Retinal pigment epithelial cell (primary cell): ENCODE measurements around the gene CCR5AS.

Experiments
- DNase-seq: peaks from one replicate; pipeline ENCODE4 v3.0.0-alpha.2; 2010; ENCODE audit warnings: low read depth
- H3K4me3 ChIP-seq: 2 replicates; pipeline ENCODE4 v1.5.1; 2011; ENCODE audit warnings: mild to moderate bottlenecking, low read length, control low read depth, moderate library complexity
- TF ChIP-seq, protein P1 (sequence below): conservative IDR thresholded peaks from 2 replicates; pipeline ENCODE4 v1.5.1; 2011; ENCODE audit warnings: low read depth, low read length, control low read depth, inconsistent platforms

Gene CCR5AS

DNA sequence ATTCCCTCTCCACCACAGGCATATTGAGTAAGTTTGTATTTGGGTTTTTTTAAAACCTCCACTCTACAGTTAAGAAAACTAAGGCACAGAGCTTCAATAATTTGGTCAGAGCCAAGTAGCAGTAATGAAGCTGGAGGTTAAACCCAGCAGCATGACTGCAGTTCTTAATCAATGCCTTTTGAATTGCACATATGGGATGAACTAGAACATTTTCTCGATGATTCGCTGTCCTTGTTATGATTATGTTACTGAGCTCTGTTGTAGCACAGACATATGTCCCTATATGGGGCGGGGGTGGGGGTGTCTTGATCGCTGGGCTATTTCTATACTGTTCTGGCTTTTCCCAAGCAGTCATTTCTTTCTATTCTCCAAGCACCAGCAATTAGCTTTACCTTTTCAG lies 37.7 kb downstream of the CCR5AS start:
- no peak overlapping the region for H3K4me3 ChIP-seq
- TF ChIP-seq, protein P1, sequence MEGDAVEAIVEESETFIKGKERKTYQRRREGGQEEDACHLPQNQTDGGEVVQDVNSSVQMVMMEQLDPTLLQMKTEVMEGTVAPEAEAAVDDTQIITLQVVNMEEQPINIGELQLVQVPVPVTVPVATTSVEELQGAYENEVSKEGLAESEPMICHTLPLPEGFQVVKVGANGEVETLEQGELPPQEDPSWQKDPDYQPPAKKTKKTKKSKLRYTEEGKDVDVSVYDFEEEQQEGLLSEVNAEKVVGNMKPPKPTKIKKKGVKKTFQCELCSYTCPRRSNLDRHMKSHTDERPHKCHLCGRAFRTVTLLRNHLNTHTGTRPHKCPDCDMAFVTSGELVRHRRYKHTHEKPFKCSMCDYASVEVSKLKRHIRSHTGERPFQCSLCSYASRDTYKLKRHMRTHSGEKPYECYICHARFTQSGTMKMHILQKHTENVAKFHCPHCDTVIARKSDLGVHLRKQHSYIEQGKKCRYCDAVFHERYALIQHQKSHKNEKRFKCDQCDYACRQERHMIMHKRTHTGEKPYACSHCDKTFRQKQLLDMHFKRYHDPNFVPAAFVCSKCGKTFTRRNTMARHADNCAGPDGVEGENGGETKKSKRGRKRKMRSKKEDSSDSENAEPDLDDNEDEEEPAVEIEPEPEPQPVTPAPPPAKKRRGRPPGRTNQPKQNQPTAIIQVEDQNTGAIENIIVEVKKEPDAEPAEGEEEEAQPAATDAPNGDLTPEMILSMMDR: no peak
- no peak for DNase-seq

DNA sequence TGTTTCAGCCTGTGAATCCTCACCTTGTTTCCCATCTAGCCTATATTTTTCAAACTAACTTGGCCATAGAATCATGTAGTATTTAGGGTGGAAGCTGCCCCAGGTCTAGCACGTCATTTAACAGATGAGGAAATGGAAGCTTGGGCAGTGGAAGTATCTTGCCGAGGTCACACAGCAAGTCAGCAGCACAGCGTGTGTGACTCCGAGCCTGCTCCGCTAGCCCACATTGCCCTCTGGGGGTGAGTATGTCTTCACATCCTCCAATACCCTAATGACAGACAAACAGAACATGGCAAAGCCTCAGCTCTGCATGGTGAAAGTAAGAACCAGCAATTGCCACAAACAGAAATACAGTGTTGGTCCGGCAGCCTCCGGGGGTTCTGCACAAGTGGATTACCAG lies 38.3 kb downstream of the CCR5AS start:
- no peak for DNase-seq
- TF ChIP-seq, protein P1: no peak
- H3K4me3 ChIP-seq: no peak overlapping the region

DNA sequence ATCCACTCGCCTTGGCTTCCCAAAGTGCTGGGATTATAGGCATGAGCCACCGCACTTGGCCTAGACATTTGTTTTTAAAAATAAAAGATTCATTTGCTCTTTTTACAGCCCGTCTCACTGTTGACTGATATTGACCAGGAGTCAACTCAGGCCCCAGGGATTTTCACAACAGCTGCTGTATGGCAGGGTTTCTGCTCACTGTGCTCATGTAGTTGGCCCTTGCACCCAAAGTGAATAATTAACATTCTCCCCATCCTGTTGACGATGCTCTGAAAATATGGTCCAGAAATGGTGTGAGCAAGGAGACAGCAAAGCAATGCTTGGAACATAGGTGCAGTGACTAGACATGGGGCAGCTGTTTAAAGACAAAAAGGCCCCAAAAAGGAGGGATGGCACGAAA lies 39.1 kb downstream of the CCR5AS start:
- TF ChIP-seq, protein P1: no peak
- DNase-seq: no peak
- H3K4me3 ChIP-seq: no peak overlapping the region

DNA sequence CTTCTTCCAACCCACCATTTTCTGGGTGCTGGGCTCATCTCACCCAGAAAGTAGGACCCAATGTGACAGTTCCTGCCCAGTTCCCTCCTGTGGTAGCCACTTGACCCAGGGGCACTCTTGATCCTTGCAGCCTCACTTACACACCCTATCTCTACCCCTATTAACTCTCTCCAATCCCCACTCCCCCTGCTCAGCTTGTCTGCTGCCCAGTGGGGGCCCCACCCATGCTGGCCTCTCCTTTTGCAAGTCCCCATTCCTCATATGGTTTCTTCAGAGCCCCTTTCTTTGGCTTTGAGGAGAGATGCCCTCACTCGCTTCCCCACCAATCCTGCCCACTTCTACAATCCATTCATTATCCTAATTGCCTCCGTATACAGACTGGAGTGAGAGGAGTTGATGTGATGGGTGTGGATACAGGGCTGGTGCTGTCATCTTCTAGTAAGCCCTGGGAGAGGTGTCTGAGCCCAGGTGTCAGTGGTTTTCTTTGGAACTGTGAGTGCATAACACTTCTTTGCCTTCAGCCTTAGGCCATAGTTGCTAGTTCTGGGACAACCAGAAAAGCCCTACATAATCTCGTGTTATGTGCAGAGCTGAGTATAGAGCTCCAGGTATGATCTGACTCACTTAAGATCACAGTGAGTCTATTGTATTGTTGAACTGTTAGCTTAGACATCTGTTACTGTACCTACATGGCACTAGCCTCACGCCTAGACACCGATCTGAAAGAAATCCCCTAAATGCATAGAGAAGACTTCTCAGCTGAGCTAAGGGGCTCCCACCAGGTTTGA lies 40.9 kb downstream of the CCR5AS start:
- TF ChIP-seq, protein P1: no peak
- no peak for DNase-seq
- no peak overlapping the region for H3K4me3 ChIP-seq

DNA sequence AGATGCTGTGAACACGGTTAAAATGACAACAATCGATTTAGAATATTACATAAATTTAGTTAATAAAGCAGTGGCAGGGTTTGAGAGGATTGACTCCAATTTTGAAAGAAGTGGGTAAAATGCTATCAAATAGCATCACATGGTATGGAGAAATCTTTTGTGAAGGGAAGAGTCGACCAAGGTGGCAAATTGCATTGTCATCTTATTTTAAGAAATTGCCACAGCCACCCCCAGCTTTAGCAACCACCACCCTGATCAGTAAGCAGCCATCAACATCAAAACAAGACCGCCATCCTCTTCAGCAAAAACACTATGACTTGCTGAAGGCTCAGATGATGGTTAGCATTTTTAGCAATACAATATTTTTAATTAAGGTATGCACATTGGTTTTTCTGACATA lies 41.8 kb downstream of the CCR5AS start:
- TF ChIP-seq, protein P1: no peak
- no peak overlapping the region for H3K4me3 ChIP-seq
- no peak for DNase-seq

DNA sequence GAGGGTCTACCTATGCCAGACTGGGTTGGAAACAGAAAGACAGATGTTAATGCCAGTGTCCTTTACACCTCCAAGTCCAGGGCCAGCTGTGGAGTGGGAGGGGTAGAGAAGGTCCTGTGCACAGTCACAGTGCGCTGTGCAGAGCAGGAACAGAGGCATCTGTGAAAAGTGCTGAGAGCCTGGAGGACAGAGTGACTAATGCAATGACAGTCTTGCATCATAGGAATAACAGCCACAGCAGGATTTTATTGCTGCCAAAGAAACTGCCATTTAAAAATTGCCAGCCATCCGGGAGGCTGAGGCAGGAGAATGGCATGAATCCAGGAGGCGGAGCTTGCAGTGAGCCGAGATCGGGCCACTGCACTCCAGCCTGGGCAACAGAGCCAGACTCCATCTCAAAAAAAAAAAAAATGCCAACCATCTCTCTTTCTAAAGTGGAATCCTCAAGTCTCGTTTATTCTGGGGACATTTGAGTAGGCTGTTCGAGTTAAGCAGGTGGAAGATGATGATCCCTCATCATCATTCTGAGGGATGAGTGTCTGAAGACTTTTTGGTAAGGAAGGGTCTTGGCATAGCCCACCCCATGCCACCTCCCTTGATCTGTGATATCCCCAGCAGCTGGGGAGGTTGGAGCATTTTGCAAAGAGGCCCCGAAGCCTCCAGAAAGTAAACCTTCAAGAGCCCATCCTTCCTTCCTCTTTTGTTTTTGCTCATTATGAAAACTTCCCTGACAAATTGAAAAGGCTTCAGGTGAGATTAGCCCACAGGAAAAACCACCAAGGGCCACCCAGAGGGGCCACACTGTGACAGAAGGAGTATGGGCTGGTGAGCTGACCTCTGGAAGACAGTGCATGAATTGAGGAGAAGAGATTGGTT lies 45.2 kb downstream of the CCR5AS start:
- DNase-seq: no peak
- TF ChIP-seq, protein P1: no peak
- no peak overlapping the region for H3K4me3 ChIP-seq
